MM.1S (cell line): ENCODE measurements around the gene CD163.

Experiments used
- DNase-seq: peaks from one replicate; pipeline ENCODE4 v3.0.0-alpha.2; 2015
- H2AFZ ChIP-seq: fragments of 300-600 bp; sonication (generic); 2 replicates; pipeline ENCODE4 v1.6.0; 2016; ENCODE audit warnings: antibody characterized with exemption, low read length
- H3F3A ChIP-seq: fragments of 300-600 bp; sonication (generic); 2 replicates; pipeline ENCODE4 v1.6.1; 2016; ENCODE audit warnings: mild to moderate bottlenecking, antibody characterized with exemption, low read length, moderate library complexity, mixed read lengths; ENCODE audit not compliant: insufficient read depth
- H3K27ac ChIP-seq: fragments of 300-600 bp; sonication (generic); 2 replicates; pipeline ENCODE4 v1.5.1; 2016; ENCODE audit warnings: mild to moderate bottlenecking, low read length
- H3K27me3 ChIP-seq: fragments of 300-600 bp; sonication (generic); replicated peaks from 2 replicates; pipeline ENCODE4 v1.6.0; 2016; ENCODE audit warnings: low read length; ENCODE audit not compliant: insufficient read depth
- H3K36me3 ChIP-seq: fragments of 300-600 bp; sonication (generic); replicated peaks from 2 replicates; pipeline ENCODE4 v1.6.1; 2016; ENCODE audit warnings: mild to moderate bottlenecking, low read length, mixed read lengths; ENCODE audit not compliant: insufficient read depth
- H3K4me1 ChIP-seq: fragments of 300-600 bp; sonication (generic); 2 replicates; pipeline ENCODE4 v1.6.1; 2016; ENCODE audit warnings: low read length, mixed read lengths
- H3K4me2 ChIP-seq: fragments of 300-600 bp; sonication (generic); 2 replicates; pipeline ENCODE4 v1.6.0; 2016; ENCODE audit warnings: low read depth, low read length
- H3K4me3 ChIP-seq: fragments of 300-600 bp; sonication (generic); 2 replicates; pipeline ENCODE4 v1.5.1; 2016; ENCODE audit warnings: low read length, mixed read lengths
- H3K79me2 ChIP-seq: fragments of 300-600 bp; sonication (generic); 2 replicates; pipeline ENCODE4 v1.6.1; 2016; ENCODE audit warnings: mixed run types, low read length, mixed read lengths
- H3K9ac ChIP-seq: fragments of 300-600 bp; sonication (generic); 2 replicates; pipeline ENCODE4 v1.6.1; 2016; ENCODE audit warnings: low read length, mixed read lengths
- H3K9me2 ChIP-seq: fragments of 300-600 bp; sonication (generic); replicated peaks from 2 replicates; pipeline ENCODE4 v1.6.1; 2016; ENCODE audit warnings: mild to moderate bottlenecking, low read length, mixed read lengths; ENCODE audit not compliant: insufficient read depth
- H3K9me3 ChIP-seq: fragments of 300-600 bp; sonication (generic); replicated peaks from 2 replicates; pipeline ENCODE4 v1.6.1; 2016; ENCODE audit warnings: mild to moderate bottlenecking, low read length, mixed read lengths; ENCODE audit not compliant: insufficient read depth
- H4K20me1 ChIP-seq: fragments of 300-600 bp; sonication (generic); 2 replicates; pipeline ENCODE4 v1.6.1; 2016; ENCODE audit warnings: mild to moderate bottlenecking, low read length, moderate library complexity, mixed read lengths; ENCODE audit not compliant: insufficient read depth
- EZH2 ChIP-seq: fragments of 300-600 bp; sonication (generic); optimal IDR thresholded peaks from 2 replicates; pipeline ENCODE3; 2017; ENCODE audit warnings: low read depth, mild to moderate bottlenecking, antibody characterized with exemption, low read length, mixed read lengths
- EZH2phosphoT487 ChIP-seq: fragments of 300-600 bp; sonication (generic); IDR thresholded peaks from 2 replicates; pipeline ENCODE4 v1.6.1; 2018; ENCODE audit warnings: antibody characterized with exemption, low read length
- TF ChIP-seq, protein P1 (sequence below): fragments of 300-600 bp; sonication (generic); IDR thresholded peaks from 2 replicates; pipeline ENCODE4 v1.5.1; 2016; ENCODE audit warnings: antibody characterized with exemption, low read length, mixed read lengths

Gene CD163

GRCh38 chr12:7499636-7500035 lies 3.9 kb downstream of the CD163 start:
- no peaks in the 10 kb centered on the region for H3K27me3 ChIP-seq
- no peak for TF ChIP-seq EZH2
- TF ChIP-seq, protein P1, sequence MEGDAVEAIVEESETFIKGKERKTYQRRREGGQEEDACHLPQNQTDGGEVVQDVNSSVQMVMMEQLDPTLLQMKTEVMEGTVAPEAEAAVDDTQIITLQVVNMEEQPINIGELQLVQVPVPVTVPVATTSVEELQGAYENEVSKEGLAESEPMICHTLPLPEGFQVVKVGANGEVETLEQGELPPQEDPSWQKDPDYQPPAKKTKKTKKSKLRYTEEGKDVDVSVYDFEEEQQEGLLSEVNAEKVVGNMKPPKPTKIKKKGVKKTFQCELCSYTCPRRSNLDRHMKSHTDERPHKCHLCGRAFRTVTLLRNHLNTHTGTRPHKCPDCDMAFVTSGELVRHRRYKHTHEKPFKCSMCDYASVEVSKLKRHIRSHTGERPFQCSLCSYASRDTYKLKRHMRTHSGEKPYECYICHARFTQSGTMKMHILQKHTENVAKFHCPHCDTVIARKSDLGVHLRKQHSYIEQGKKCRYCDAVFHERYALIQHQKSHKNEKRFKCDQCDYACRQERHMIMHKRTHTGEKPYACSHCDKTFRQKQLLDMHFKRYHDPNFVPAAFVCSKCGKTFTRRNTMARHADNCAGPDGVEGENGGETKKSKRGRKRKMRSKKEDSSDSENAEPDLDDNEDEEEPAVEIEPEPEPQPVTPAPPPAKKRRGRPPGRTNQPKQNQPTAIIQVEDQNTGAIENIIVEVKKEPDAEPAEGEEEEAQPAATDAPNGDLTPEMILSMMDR, result no peak
- TF ChIP-seq EZH2phosphoT487, result no peak
- no peaks in the 10 kb centered on the region for H3K9me3 ChIP-seq
- H3K4me2 ChIP-seq, result no peak overlapping the region
- no peak overlapping the region for H3K27ac ChIP-seq
- no peaks in the 10 kb centered on the region for H3K9me2 ChIP-seq
- no peak overlapping the region for H3K4me3 ChIP-seq
- H3K9ac ChIP-seq, result no peak overlapping the region
- no peaks in the 10 kb centered on the region for H3K36me3 ChIP-seq
- DNase-seq, result no peak
- no peaks in the 10 kb centered on the region for H3K4me1 ChIP-seq
- H3F3A ChIP-seq, result no peaks in the 10 kb centered on the region
- no peak overlapping the region for H2AFZ ChIP-seq
- H3K79me2 ChIP-seq, result no peaks in the 10 kb centered on the region
- H4K20me1 ChIP-seq, result no peaks in the 10 kb centered on the region

GRCh38 chr12:7498809-7499208 lies 4.8 kb downstream of the CD163 start:
- DNase-seq, result no peak
- no peaks in the 10 kb centered on the region for H3K9me3 ChIP-seq

GRCh38 chr12:7497661-7498060 lies 5.9 kb downstream of the CD163 start:
- H3K9me3 ChIP-seq, result no peaks in the 10 kb centered on the region
- no peaks in the 10 kb centered on the region for H3K36me3 ChIP-seq
- no peak overlapping the region for H3K27ac ChIP-seq
- no peak overlapping the region for H2AFZ ChIP-seq
- no peaks in the 10 kb centered on the region for H3F3A ChIP-seq
- H3K4me3 ChIP-seq, result no peak overlapping the region
- DNase-seq, result no peak
- no peak overlapping the region for H3K4me2 ChIP-seq
- no peak overlapping the region for H3K9ac ChIP-seq
- no peaks in the 10 kb centered on the region for H3K4me1 ChIP-seq
- H3K9me2 ChIP-seq, result no peaks in the 10 kb centered on the region
- no peaks in the 10 kb centered on the region for H3K79me2 ChIP-seq
- H3K27me3 ChIP-seq, result no peaks in the 10 kb centered on the region
- TF ChIP-seq, protein P1, result no peak
- no peak for TF ChIP-seq EZH2phosphoT487
- TF ChIP-seq EZH2, result no peak
- H4K20me1 ChIP-seq, result no peaks in the 10 kb centered on the region

More at GRCh38 chr12:7498809-7499208, 4.8 kb downstream of the CD163 start:
- Histone ChIP-seq H2AFZ (no peak overlapping the region), H3K4me3 (no peak overlapping the region), H3K9ac (no peak overlapping the region), H3K79me2 (no peaks in the 10 kb centered on the region), H3F3A (no peaks in the 10 kb centered on the region), H3K4me1 (no peaks in the 10 kb centered on the region), H3K27ac (no peak overlapping the region), H3K4me2 (no peak overlapping the region), H3K27me3 (no peaks in the 10 kb centered on the region), H4K20me1 (no peaks in the 10 kb centered on the region), H3K36me3 (no peaks in the 10 kb centered on the region), H3K9me2 (no peaks in the 10 kb centered on the region)
- TF ChIP-seq EZH2phosphoT487 (no peak), EZH2 (no peak)
- TF ChIP-seq, protein P1, result no peak
